Liver (tissue), 9 donors: ENCODE data around the gene TRIM32. TPM values are rescaled to one million over a fixed set of nuclear protein-coding genes. Genes with fewer than 3 reads are reported as not detected.

Experiments used
- DNase-seq: peaks from one replicate; pipeline ENCODE4 v3.0.0-alpha.2; 2017; ENCODE audit warnings: low spot score
- H3K27ac ChIP-seq, 2 donors: one replicate each; pipeline ENCODE4 v1.7.0; 2013; ENCODE audit warnings: inconsistent platforms in 2 of 2, low read length in 2 of 2, control low read depth in 1 of 2, low read depth in 1 of 2, mild to moderate bottlenecking in 1 of 2
- H3K27me3 ChIP-seq, 4 donors: one replicate each; pipeline versions ENCODE4 v1.6.1 to v1.7.0; 2013; ENCODE audit warnings: low read length in 3 of 4, inconsistent platforms in 1 of 4, mild to moderate bottlenecking in 1 of 4, moderate library complexity in 1 of 4; ENCODE audit not compliant: control insufficient read depth in 4 of 4, insufficient read depth in 4 of 4
- H3K36me3 ChIP-seq, 4 donors: one replicate each; pipeline versions ENCODE4 v1.6.1 to v1.7.0; 2013; ENCODE audit warnings: low read length in 3 of 4, mild to moderate bottlenecking in 3 of 4, low read depth in 1 of 4, moderate library complexity in 1 of 4; ENCODE audit not compliant: control insufficient read depth in 4 of 4, insufficient read depth in 3 of 4
- H3K4me1 ChIP-seq, 4 donors: one replicate each; pipeline versions ENCODE4 v1.6.1 to v1.7.0; 2013; ENCODE audit warnings: low read length in 3 of 4, mild to moderate bottlenecking in 3 of 4, moderate library complexity in 1 of 4; ENCODE audit not compliant: control insufficient read depth in 4 of 4, insufficient read depth in 4 of 4
- H3K4me3 ChIP-seq, 3 donors: one replicate each; pipeline versions ENCODE4 v1.6.1 to v1.7.0; 2013; ENCODE audit warnings: low read length in 3 of 3, control low read depth in 1 of 3, low read depth in 1 of 3, mild to moderate bottlenecking in 1 of 3
- H3K9ac ChIP-seq, 2 donors: one replicate each; pipeline ENCODE4 v1.7.0; 2013; ENCODE audit warnings: low read length in 2 of 2, mild to moderate bottlenecking in 2 of 2, moderate library complexity in 2 of 2, control low read depth in 1 of 2, low read depth in 1 of 2
- H3K9me3 ChIP-seq, 4 donors: one replicate each; pipeline versions ENCODE4 v1.6.1 to v1.7.0; 2013; ENCODE audit warnings: low read length in 3 of 4; ENCODE audit not compliant: control insufficient read depth in 4 of 4
- EGR1 ChIP-seq, 2 donors: IDR thresholded peaks; 2 replicates each; pipeline ENCODE4 v1.6.1; 2016 to 2018; ENCODE audit warnings: antibody characterized with exemption in 2 of 2, low read depth in 2 of 2
- FOXA1 ChIP-seq: IDR thresholded peaks from 2 replicates; pipeline ENCODE4 v1.6.1; 2016; ENCODE audit warnings: antibody characterized with exemption
- FOXA2 ChIP-seq: IDR thresholded peaks from 2 replicates; pipeline ENCODE4 v1.6.1; 2016; ENCODE audit warnings: antibody characterized with exemption
- GABPA ChIP-seq, 2 donors: IDR thresholded peaks in 1 of 2; conservative IDR thresholded peaks in 1 of 2; 2 replicates each; pipeline ENCODE4 v1.6.1; 2016; ENCODE audit warnings: antibody characterized with exemption in 2 of 2, mild to moderate bottlenecking in 1 of 2, moderate library complexity in 1 of 2
- HNF4A ChIP-seq, 2 donors: conservative IDR thresholded peaks; 2 replicates each; pipeline ENCODE4 v1.6.1; 2016; ENCODE audit warnings: antibody characterized with exemption in 2 of 2, mild to moderate bottlenecking in 2 of 2
- HNF4G ChIP-seq: IDR thresholded peaks from 2 replicates; pipeline ENCODE4 v1.6.1; 2016; ENCODE audit warnings: antibody characterized with exemption
- JUND ChIP-seq, 2 donors: IDR thresholded peaks; 2 replicates each; pipeline ENCODE4 v1.6.1; 2016; ENCODE audit warnings: antibody characterized with exemption in 2 of 2
- NR2F2 ChIP-seq: IDR thresholded peaks from 2 replicates; pipeline ENCODE4 v1.6.1; 2016; ENCODE audit warnings: antibody characterized with exemption
- RAD21 ChIP-seq, 2 donors: IDR thresholded peaks; 2 replicates each; pipeline ENCODE4 v1.6.1; 2016; ENCODE audit warnings: antibody characterized with exemption in 2 of 2, mild to moderate bottlenecking in 2 of 2
- RXRA ChIP-seq, 2 donors: IDR thresholded peaks; 2 replicates each; pipeline ENCODE4 v1.6.1; 2017 to 2018; ENCODE audit warnings: antibody characterized with exemption in 2 of 2, mild to moderate bottlenecking in 1 of 2
- SP1 ChIP-seq: IDR thresholded peaks from 2 replicates; pipeline ENCODE4 v1.6.1; 2018; ENCODE audit warnings: antibody characterized with exemption, mild to moderate bottlenecking
- TAF1 ChIP-seq: conservative IDR thresholded peaks from 2 replicates; pipeline ENCODE4 v1.6.1; 2016; ENCODE audit warnings: antibody characterized with exemption, mild to moderate bottlenecking
- YY1 ChIP-seq: IDR thresholded peaks from 2 replicates; pipeline ENCODE4 v1.6.1; 2016; ENCODE audit warnings: antibody characterized with exemption, mild to moderate bottlenecking
- WGBS: extraction: QIAGEN DNeasy Blood & Tissue Kit; methylation state at CpG from one replicate; pipeline ENCODE4 v1.1.7; 2013; 5-methylcytosine and 5-hydroxymethylcytosine counted together
- polyA plus RNA-seq, 2 donors: library from polyadenylated mRNA; stranded (reverse) in 1 of 2; unstranded in 1 of 2; fragments of 200-250 nt in 1 of 2; fragments of >200 nt in 1 of 2; fragmentation: Nextera tagmentation in 1 of 2; extraction: Ambion mirVana in 1 of 2; gene quantifications; one replicate each; pipeline versions ENCODE4 v1.2.1 to v1.2.3, GENCODE V29; 2013 to 2015
- total RNA-seq, 2 donors: library from RNA; depleted of rRNA; stranded (reverse); fragments of >200 nt; gene quantifications; one replicate each; pipeline ENCODE4 v1.2.3, GENCODE V29; 2014
- TF ChIP-seq, protein P1 (sequence below): IDR thresholded peaks from 2 replicates; pipeline ENCODE4 v1.6.1; 2016; ENCODE audit warnings: antibody characterized with exemption
- TF ChIP-seq, protein P2 (sequence below): fragments of 150-350 bp; IDR thresholded peaks from 2 replicates; pipeline ENCODE4 v1.5.1; 2017; ENCODE audit warnings: improper control_type of control experiment, low read depth, low read length; ENCODE audit not compliant: missing input control
- TF ChIP-seq, protein P3 (sequence below): IDR thresholded peaks from 2 replicates; pipeline ENCODE4 v1.6.1; 2016; ENCODE audit warnings: antibody characterized with exemption, mild to moderate bottlenecking
- donor health status: healthy.
- donor health status: healthy.
- donor health status: healthy.
- donor health status: healthy.
- donor health status: healthy.

Gene TRIM32
- total and polyA plus RNA-seq, 4 donors, result 3.0 to 5.9 (median 3.5) TPM

DNA sequence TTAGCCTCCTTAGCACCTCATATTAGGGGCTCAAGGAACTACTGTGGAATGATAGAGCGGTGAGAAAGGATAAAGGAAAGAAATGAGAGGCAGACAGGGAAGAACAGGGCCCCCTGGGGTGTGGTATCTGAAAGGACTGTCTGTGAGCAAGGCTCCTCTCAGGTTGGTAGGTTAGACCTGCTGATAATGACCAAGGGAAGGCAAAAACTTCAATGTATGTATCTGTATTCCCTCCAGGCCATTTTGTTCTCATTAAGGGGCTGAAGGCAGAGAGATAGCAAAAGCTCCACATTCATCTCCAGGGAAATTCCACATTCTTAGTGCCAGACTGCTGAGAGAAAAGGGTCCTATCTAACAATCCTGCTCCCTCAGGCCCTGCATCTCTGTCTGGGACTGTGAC, 28.6 kb downstream of the TRIM32 start:
- 96% methylated on average over 1 of the region's 1 CpG for WGBS
- TF ChIP-seq HNF4G (no peak), HNF4A (conservative IDR thresholded peaks at IDR 0.05) (no peak), YY1 (no peak), EGR1 (IDR thresholded peaks at IDR 0.05; ENCODE audit: low read depth in 2 of 2) (no peak), TAF1 (no peak), RXRA (IDR thresholded peaks at IDR 0.05) (no peak), SP1 (no peak), NR2F2 (no peak), JUND (IDR thresholded peaks at IDR 0.05) (no peak), FOXA1 (no peak), RAD21 (IDR thresholded peaks at IDR 0.05) (no peak), GABPA (IDR thresholded peaks at IDR 0.05 in 1 of 2, conservative IDR thresholded peaks at IDR 0.05 in 1 of 2) (no peak)
- TF ChIP-seq, protein P1, sequence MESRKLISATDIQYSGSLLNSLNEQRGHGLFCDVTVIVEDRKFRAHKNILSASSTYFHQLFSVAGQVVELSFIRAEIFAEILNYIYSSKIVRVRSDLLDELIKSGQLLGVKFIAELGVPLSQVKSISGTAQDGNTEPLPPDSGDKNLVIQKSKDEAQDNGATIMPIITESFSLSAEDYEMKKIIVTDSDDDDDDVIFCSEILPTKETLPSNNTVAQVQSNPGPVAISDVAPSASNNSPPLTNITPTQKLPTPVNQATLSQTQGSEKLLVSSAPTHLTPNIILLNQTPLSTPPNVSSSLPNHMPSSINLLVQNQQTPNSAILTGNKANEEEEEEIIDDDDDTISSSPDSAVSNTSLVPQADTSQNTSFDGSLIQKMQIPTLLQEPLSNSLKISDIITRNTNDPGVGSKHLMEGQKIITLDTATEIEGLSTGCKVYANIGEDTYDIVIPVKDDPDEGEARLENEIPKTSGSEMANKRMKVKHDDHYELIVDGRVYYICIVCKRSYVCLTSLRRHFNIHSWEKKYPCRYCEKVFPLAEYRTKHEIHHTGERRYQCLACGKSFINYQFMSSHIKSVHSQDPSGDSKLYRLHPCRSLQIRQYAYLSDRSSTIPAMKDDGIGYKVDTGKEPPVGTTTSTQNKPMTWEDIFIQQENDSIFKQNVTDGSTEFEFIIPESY, result no peak
- TF ChIP-seq, protein P2, sequence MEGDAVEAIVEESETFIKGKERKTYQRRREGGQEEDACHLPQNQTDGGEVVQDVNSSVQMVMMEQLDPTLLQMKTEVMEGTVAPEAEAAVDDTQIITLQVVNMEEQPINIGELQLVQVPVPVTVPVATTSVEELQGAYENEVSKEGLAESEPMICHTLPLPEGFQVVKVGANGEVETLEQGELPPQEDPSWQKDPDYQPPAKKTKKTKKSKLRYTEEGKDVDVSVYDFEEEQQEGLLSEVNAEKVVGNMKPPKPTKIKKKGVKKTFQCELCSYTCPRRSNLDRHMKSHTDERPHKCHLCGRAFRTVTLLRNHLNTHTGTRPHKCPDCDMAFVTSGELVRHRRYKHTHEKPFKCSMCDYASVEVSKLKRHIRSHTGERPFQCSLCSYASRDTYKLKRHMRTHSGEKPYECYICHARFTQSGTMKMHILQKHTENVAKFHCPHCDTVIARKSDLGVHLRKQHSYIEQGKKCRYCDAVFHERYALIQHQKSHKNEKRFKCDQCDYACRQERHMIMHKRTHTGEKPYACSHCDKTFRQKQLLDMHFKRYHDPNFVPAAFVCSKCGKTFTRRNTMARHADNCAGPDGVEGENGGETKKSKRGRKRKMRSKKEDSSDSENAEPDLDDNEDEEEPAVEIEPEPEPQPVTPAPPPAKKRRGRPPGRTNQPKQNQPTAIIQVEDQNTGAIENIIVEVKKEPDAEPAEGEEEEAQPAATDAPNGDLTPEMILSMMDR, result no peak
- TF ChIP-seq, protein P3, sequence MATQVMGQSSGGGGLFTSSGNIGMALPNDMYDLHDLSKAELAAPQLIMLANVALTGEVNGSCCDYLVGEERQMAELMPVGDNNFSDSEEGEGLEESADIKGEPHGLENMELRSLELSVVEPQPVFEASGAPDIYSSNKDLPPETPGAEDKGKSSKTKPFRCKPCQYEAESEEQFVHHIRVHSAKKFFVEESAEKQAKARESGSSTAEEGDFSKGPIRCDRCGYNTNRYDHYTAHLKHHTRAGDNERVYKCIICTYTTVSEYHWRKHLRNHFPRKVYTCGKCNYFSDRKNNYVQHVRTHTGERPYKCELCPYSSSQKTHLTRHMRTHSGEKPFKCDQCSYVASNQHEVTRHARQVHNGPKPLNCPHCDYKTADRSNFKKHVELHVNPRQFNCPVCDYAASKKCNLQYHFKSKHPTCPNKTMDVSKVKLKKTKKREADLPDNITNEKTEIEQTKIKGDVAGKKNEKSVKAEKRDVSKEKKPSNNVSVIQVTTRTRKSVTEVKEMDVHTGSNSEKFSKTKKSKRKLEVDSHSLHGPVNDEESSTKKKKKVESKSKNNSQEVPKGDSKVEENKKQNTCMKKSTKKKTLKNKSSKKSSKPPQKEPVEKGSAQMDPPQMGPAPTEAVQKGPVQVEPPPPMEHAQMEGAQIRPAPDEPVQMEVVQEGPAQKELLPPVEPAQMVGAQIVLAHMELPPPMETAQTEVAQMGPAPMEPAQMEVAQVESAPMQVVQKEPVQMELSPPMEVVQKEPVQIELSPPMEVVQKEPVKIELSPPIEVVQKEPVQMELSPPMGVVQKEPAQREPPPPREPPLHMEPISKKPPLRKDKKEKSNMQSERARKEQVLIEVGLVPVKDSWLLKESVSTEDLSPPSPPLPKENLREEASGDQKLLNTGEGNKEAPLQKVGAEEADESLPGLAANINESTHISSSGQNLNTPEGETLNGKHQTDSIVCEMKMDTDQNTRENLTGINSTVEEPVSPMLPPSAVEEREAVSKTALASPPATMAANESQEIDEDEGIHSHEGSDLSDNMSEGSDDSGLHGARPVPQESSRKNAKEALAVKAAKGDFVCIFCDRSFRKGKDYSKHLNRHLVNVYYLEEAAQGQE, result no peak
- Histone ChIP-seq H3K9ac (no peak overlapping the region), H3K4me1 (no peaks in the 10 kb centered on the region), H3K4me3 (no peak overlapping the region), H3K27me3 (no peaks in the 10 kb centered on the region), H3K27ac (no peak overlapping the region), H3K9me3 (no peaks in the 10 kb centered on the region), H3K36me3 (no peaks in the 10 kb centered on the region)
- no peak for DNase-seq

- H3K9ac ChIP-seq, result no peak overlapping the region
- H3K4me1 ChIP-seq, result no peaks in the 10 kb centered on the region
- no peak overlapping the region for H3K4me3 ChIP-seq
- H3K36me3 ChIP-seq, result no peaks in the 10 kb centered on the region
- no peak for DNase-seq
- H3K27me3 ChIP-seq, result no peaks in the 10 kb centered on the region
- no peak overlapping the region for H3K27ac ChIP-seq
- no peaks in the 10 kb centered on the region for H3K9me3 ChIP-seq
- TF ChIP-seq EGR1 (IDR thresholded peaks at IDR 0.05; ENCODE audit: low read depth in 2 of 2), result no peak
- no peak for TF ChIP-seq FOXA2
These were observed 29.3 kb downstream of the TRIM32 start for GRCh38 chr9:116716438-116716837.
